Peyer's patch (tissue), 4 donors: ENCODE data around the gene STYK1.

Experiments
- POLR2A ChIP-seq, 2 donors: fragments of 450-650 bp; IDR thresholded peaks; one replicate each; pipeline ENCODE4 v1.5.1; 2017; ENCODE audit warnings: antibody characterized with exemption in 2 of 2, mild to moderate bottlenecking in 2 of 2, moderate library complexity in 2 of 2
- TF ChIP-seq, protein P1 (sequence below), 6 experiments: fragments of 450-650 bp in 4 of 6; fragments of 200-600 bp in 2 of 6; sonication (generic) in 1 of 6; IDR thresholded peaks; one replicate each; pipeline ENCODE4 v1.5.1; 2017 to 2019; ENCODE audit warnings: antibody characterized with exemption in 6 of 6, mild to moderate bottlenecking in 3 of 6, moderate library complexity in 1 of 6

DNA sequence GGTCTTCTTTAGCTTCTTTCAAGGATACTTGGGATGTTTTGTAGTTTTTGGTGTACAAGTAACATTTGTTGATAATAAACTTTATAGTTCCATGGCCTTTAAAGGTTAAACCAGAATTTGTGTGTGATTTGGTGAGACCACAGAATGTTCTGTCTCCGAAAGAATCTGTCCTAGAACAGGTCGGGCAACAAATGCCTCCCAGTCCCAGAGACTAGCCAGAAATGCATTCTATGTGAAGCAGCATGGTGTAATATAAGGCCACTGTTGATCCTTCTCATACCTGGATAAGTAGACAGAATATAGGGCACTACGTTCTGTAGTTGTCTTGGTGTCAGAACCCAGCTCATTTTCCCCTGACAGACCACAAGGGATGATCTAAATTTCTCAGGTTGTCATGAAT, 10.0 kb downstream of the STYK1 start:
- TF ChIP-seq, protein P1, sequence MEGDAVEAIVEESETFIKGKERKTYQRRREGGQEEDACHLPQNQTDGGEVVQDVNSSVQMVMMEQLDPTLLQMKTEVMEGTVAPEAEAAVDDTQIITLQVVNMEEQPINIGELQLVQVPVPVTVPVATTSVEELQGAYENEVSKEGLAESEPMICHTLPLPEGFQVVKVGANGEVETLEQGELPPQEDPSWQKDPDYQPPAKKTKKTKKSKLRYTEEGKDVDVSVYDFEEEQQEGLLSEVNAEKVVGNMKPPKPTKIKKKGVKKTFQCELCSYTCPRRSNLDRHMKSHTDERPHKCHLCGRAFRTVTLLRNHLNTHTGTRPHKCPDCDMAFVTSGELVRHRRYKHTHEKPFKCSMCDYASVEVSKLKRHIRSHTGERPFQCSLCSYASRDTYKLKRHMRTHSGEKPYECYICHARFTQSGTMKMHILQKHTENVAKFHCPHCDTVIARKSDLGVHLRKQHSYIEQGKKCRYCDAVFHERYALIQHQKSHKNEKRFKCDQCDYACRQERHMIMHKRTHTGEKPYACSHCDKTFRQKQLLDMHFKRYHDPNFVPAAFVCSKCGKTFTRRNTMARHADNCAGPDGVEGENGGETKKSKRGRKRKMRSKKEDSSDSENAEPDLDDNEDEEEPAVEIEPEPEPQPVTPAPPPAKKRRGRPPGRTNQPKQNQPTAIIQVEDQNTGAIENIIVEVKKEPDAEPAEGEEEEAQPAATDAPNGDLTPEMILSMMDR (IDR thresholded peaks at IDR 0.05): no peak
- no peak for TF ChIP-seq POLR2A (IDR thresholded peaks at IDR 0.05)
